H1 (cell line): ENCODE data around the gene TCERG1L. TPM values are rescaled to one million over a fixed set of nuclear protein-coding genes. Genes with fewer than 3 reads are reported as not detected.

Source experiments
- CTCF ChIA-PET: fragments of 300-600 bp; sonication (Branson Sonifier 250); formaldehyde crosslinking; loops from one replicate; lab custom pipeline; 2021; ENCODE audit not compliant: partially characterized antibody; lab: Charles Lee
- POLR2A ChIA-PET: fragments of 300-600 bp; sonication (Branson Sonifier 250); formaldehyde crosslinking; loops from one replicate; lab custom pipeline; 2021; ENCODE audit warnings: inconsistent platforms; ENCODE audit not compliant: partially characterized antibody; lab: Charles Lee
- DNase-seq, 2 experiments: peaks; one replicate each; pipeline versions ENCODE4 v3.0.0 to v3.0.0-alpha.2; 2010 to 2022; ENCODE audit warnings: low spot score in 2 of 2, low read depth in 1 of 2, mixed read lengths in 1 of 2
- FAIRE-seq: peaks from 2 replicates; lab custom pipeline; 2011; peaks lifted over from hg19 to GRCh38; lab: Jason Lieb, UNC
- H2AFZ ChIP-seq: 2 replicates; pipeline ENCODE4 v1.8.1; 2012; ENCODE audit warnings: low read length, inconsistent platforms
- H2AK5ac ChIP-seq: 2 replicates; pipeline ENCODE4 v1.6.1; 2013; ENCODE audit warnings: low read depth, low read length
- H2BK120ac ChIP-seq: replicated peaks from 2 replicates; pipeline ENCODE3; 2013; ENCODE audit warnings: low read depth, low read length, inconsistent platforms
- H2BK12ac ChIP-seq: 2 replicates; pipeline ENCODE4 v1.6.1; 2013; ENCODE audit warnings: low read depth, low read length
- H2BK15ac ChIP-seq: 2 replicates; pipeline ENCODE4 v1.6.1; 2013; ENCODE audit warnings: low read length
- H2BK20ac ChIP-seq: 2 replicates; pipeline ENCODE4 v1.6.1; 2013; ENCODE audit warnings: low read length
- H2BK5ac ChIP-seq: 2 replicates; pipeline ENCODE4 v1.6.1; 2013; ENCODE audit warnings: low read depth, low read length
- H3K14ac ChIP-seq: 2 replicates; pipeline ENCODE4 v1.6.1; 2013; ENCODE audit warnings: inconsistent platforms; ENCODE audit not compliant: insufficient read length
- H3K18ac ChIP-seq: 2 replicates; pipeline ENCODE4 v1.6.1; 2013; ENCODE audit warnings: low read length; ENCODE audit errors: extremely low read depth
- H3K23ac ChIP-seq: 2 replicates; pipeline ENCODE4 v1.6.1; 2013; ENCODE audit warnings: inconsistent platforms; ENCODE audit not compliant: insufficient read length
- H3K23me2 ChIP-seq: 2 replicates; pipeline ENCODE4 v1.6.1; 2013; ENCODE audit warnings: low read depth, low read length
- H3K27ac ChIP-seq: 2 replicates; pipeline ENCODE4 v1.6.1; 2011; ENCODE audit warnings: low read depth, low read length, inconsistent platforms
- H3K27me3 ChIP-seq, 4 experiments: replicated peaks in 1 of 4; 1 replicate in 1 of 4; 2 replicates in 3 of 4; pipeline versions ENCODE4 v1.6.1 to v1.8.1; 2011 to 2013; ENCODE audit warnings: low read length in 3 of 4, mild to moderate bottlenecking in 3 of 4, inconsistent platforms in 2 of 4, mixed read lengths in 2 of 4, moderate library complexity in 1 of 4; ENCODE audit not compliant: control insufficient read depth in 3 of 4, insufficient read depth in 3 of 4; ENCODE audit errors: extremely low read depth in 1 of 4
- H3K36me3 ChIP-seq, 4 experiments: 2 replicates each; pipeline versions ENCODE4 v1.6.1 to v1.8.1; 2011 to 2013; ENCODE audit warnings: mild to moderate bottlenecking in 4 of 4, low read length in 3 of 4, moderate library complexity in 2 of 4, control low read depth in 1 of 4, inconsistent platforms in 1 of 4; ENCODE audit not compliant: insufficient read depth in 4 of 4, control insufficient read depth in 2 of 4
- H3K4ac ChIP-seq: replicated peaks from 2 replicates; pipeline ENCODE3; 2013; ENCODE audit warnings: low read length, low read depth, mixed read lengths, inconsistent platforms; ENCODE audit not compliant: insufficient read length
- H3K4me1 ChIP-seq, 4 experiments: replicated peaks in 1 of 4; 1 replicate in 1 of 4; 2 replicates in 3 of 4; pipeline versions ENCODE4 v1.6.1 to v1.8.1; 2011 to 2013; ENCODE audit warnings: low read length in 3 of 4, inconsistent platforms in 2 of 4, mixed read lengths in 1 of 4; ENCODE audit not compliant: insufficient read depth in 4 of 4, control insufficient read depth in 3 of 4
- H3K4me2 ChIP-seq, 2 experiments: 2 replicates each; pipeline versions ENCODE4 v1.6.1 to v1.8.1; 2011 to 2013; ENCODE audit warnings: low read depth in 2 of 2, low read length in 2 of 2, control low read depth in 1 of 2, inconsistent platforms in 1 of 2, mild to moderate bottlenecking in 1 of 2; ENCODE audit not compliant: insufficient read depth in 1 of 2
- H3K4me3 ChIP-seq, 4 experiments: fragments of 200-600, 300-600 bp in 1 of 4; sonication (generic), shearing (Covaris generic), sonication (Bioruptor Twin) in 1 of 4; 2 replicates each; pipeline versions ENCODE4 v1.5.1 to v1.8.1; 2011 to 2016; ENCODE audit warnings: low read length in 4 of 4, low read depth in 3 of 4, control low read depth in 2 of 4, inconsistent platforms in 2 of 4, mild to moderate bottlenecking in 2 of 4, mixed read lengths in 1 of 4, moderate library complexity in 1 of 4; ENCODE audit not compliant: insufficient read depth in 2 of 4; ENCODE audit errors: extremely low read depth in 1 of 4
- H3K56ac ChIP-seq: replicated peaks from 2 replicates; pipeline ENCODE3; 2013; ENCODE audit warnings: low read depth, mild to moderate bottlenecking, mixed read lengths, low read length, inconsistent platforms; ENCODE audit not compliant: insufficient read length
- H3K79me1 ChIP-seq: 2 replicates; pipeline ENCODE4 v1.6.1; 2013; ENCODE audit warnings: low read depth, low read length, control low read depth
- H3K79me2 ChIP-seq, 2 experiments: 2 replicates each; pipeline versions ENCODE4 v1.6.1 to v1.8.1; 2012 to 2013; ENCODE audit warnings: low read length in 2 of 2, mild to moderate bottlenecking in 2 of 2, inconsistent platforms in 1 of 2; ENCODE audit not compliant: insufficient read depth in 2 of 2, control insufficient read depth in 1 of 2
- H3K9ac ChIP-seq, 4 experiments: replicated peaks in 1 of 4; 1 replicate in 1 of 4; 2 replicates in 3 of 4; pipeline versions ENCODE4 v1.6.1 to v1.8.1; 2011 to 2013; ENCODE audit warnings: low read depth in 3 of 4, low read length in 3 of 4, control low read depth in 2 of 4, mild to moderate bottlenecking in 2 of 4, moderate library complexity in 2 of 4, inconsistent platforms in 1 of 4; ENCODE audit errors: extremely low read depth in 1 of 4
- H3K9me3 ChIP-seq, 2 experiments: 2 replicates each; pipeline versions ENCODE4 v1.6.1 to v1.8.1; 2012 to 2013; ENCODE audit warnings: mild to moderate bottlenecking in 2 of 2, moderate library complexity in 2 of 2, control low read depth in 1 of 2, inconsistent platforms in 1 of 2, low read depth in 1 of 2, low read length in 1 of 2, mixed read lengths in 1 of 2; ENCODE audit not compliant: insufficient read depth in 2 of 2
- H4K20me1 ChIP-seq, 2 experiments: replicated peaks in 1 of 2; 2 replicates each; pipeline versions ENCODE3 to v1.8.1; 2011 to 2013; ENCODE audit warnings: inconsistent platforms in 2 of 2, low read length in 2 of 2, mild to moderate bottlenecking in 1 of 2; ENCODE audit not compliant: insufficient read depth in 2 of 2, control insufficient read depth in 1 of 2
- H4K5ac ChIP-seq: 2 replicates; pipeline ENCODE4 v1.6.1; 2013; ENCODE audit warnings: low read length, low read depth, mixed read lengths, inconsistent platforms; ENCODE audit not compliant: insufficient read length
- H4K8ac ChIP-seq: 2 replicates; pipeline ENCODE4 v1.8.0; 2013; ENCODE audit warnings: mild to moderate bottlenecking, moderate library complexity, low read length, inconsistent platforms; ENCODE audit not compliant: insufficient read depth; ENCODE audit errors: extremely low read depth
- H4K91ac ChIP-seq: replicated peaks from 2 replicates; pipeline ENCODE3; 2013; ENCODE audit warnings: low read length, mixed read lengths, inconsistent platforms; ENCODE audit not compliant: insufficient read length
- CHD1 ChIP-seq: IDR thresholded peaks from 2 replicates; pipeline ENCODE4 v1.6.1; 2012; ENCODE audit warnings: low read depth, low read length, improper control_type of control experiment
- EZH2 ChIP-seq: fragments of 200-600 bp; sonication (generic); IDR thresholded peaks from 2 replicates; pipeline ENCODE4 v1.7.1; 2012; ENCODE audit warnings: low read depth, mild to moderate bottlenecking, moderate library complexity, low read length, inconsistent platforms; ENCODE audit not compliant: severe bottlenecking
- KDM5A ChIP-seq: fragments of 200-600 bp; IDR thresholded peaks from 2 replicates; pipeline ENCODE4 v1.7.1; 2012; ENCODE audit warnings: mild to moderate bottlenecking, low read length, inconsistent platforms, mixed read lengths
- MAX ChIP-seq: IDR thresholded peaks from 2 replicates; pipeline ENCODE4 v1.6.1; 2012; ENCODE audit warnings: inconsistent platforms
- SP2 ChIP-seq: IDR thresholded peaks from 2 replicates; pipeline ENCODE4 v1.6.1; 2012; ENCODE audit warnings: mild to moderate bottlenecking, low read length, inconsistent platforms
- SUZ12 ChIP-seq: fragments of 200-600 bp; sonication (generic); IDR thresholded peaks from 2 replicates; pipeline ENCODE4 v1.6.1; 2012; ENCODE audit warnings: mild to moderate bottlenecking, inconsistent platforms, low read length, moderate library complexity, mixed read lengths
- TAF7 ChIP-seq: optimal IDR thresholded peaks from 2 replicates; pipeline ENCODE3; 2011; ENCODE audit warnings: low read depth, mild to moderate bottlenecking, inconsistent platforms, low read length, moderate library complexity, borderline replicate concordance
- TEAD4 ChIP-seq: IDR thresholded peaks from 2 replicates; pipeline ENCODE4 v1.6.1; 2012; ENCODE audit warnings: low read depth, low read length, inconsistent platforms, mixed read lengths
- WGBS, 2 experiments: shearing (Covaris generic) in 1 of 2; methylation state at CpG; one replicate each; pipeline versions ENCODE4 v1.1.6 to v1.1.7; 2013 to 2015; ENCODE audit warnings: low lambda C conversion rate in 2 of 2, mixed read lengths in 2 of 2, inconsistent platforms in 1 of 2, low coverage in 1 of 2, missing lambda C conversion rate in 1 of 2; ENCODE audit not compliant: insufficient replicate concordance in 2 of 2, insufficient coverage in 1 of 2, insufficient read length in 1 of 2; ENCODE audit errors: extremely low coverage in 1 of 2, missing lambda C conversion rate in 1 of 2; 5-methylcytosine and 5-hydroxymethylcytosine counted together
- polyA plus RNA-seq, 7 experiments: library from polyadenylated mRNA; depleted of rRNA in 3 of 7; stranded (reverse) in 5 of 7; unstranded in 2 of 7; fragments of >200 nt in 5 of 7; fragments of 200-250 nt in 2 of 7; gene quantifications; 1 replicate in 5 of 7; 2 replicates in 1 of 7; 4 replicates in 1 of 7; pipeline versions ENCODE4 v1.2.1 to v1.2.3, GENCODE V29; 2011 to 2013; ENCODE audit warnings: missing spikeins in 2 of 7, mixed read lengths in 2 of 7
- total RNA-seq: library from RNA; stranded (reverse); fragmentation: NEBNext Ultra II Directional; extraction: Animal tissue kit (Norgen Biotek cat#: 25700); gene quantifications from 2 replicates; pipeline ENCODE4 v1.2.1, GENCODE V29; 2021

The TCERG1L gene
- total and polyA plus RNA-seq, 2 of the 8 experiments (the other 6 are each of a cell fraction or from before 2014, with no cell fraction given): 3.9 to 6.9 TPM

GRCh38 chr10:131239926-131240325 is 71.6 kb downstream of the TCERG1L start:
- 93% methylated on average over 7 of the region's 7 CpGs; no CpG with 5 or more reads in 1 of the 2 experiments for WGBS, 2 experiments
- no peak overlapping the region for H2BK12ac ChIP-seq
- no peak overlapping the region for H4K91ac ChIP-seq
- ChIA-PET POLR2A (no interaction called here), CTCF (no interaction called here)
- H3K23me2 ChIP-seq: no peaks in the 10 kb centered on the region
- H2BK20ac ChIP-seq: no peak overlapping the region
- no peak overlapping the region for H2BK15ac ChIP-seq
- H3K9ac ChIP-seq: no peak overlapping the region
- DNase-seq (no peak), FAIRE-seq (no peak)
- no peak overlapping the region for H4K8ac ChIP-seq
- no peak overlapping the region for H3K4me2 ChIP-seq
- no peak overlapping the region for H3K4ac ChIP-seq
- H4K5ac ChIP-seq: no peak overlapping the region
- no peak overlapping the region for H3K27ac ChIP-seq
- H3K56ac ChIP-seq: no peak overlapping the region
- H3K79me2 ChIP-seq: no peaks in the 10 kb centered on the region
- H2BK5ac ChIP-seq: no peak overlapping the region
- H3K4me1 ChIP-seq: no peaks in the 10 kb centered on the region
- no peaks in the 10 kb centered on the region for H4K20me1 ChIP-seq
- no peaks in the 10 kb centered on the region for H3K36me3 ChIP-seq
- TF ChIP-seq SP2 (no peak), KDM5A (no peak), SUZ12 (no peak), TEAD4 (no peak), TAF7 (no peak), MAX (no peak), CHD1 (no peak), EZH2 (no peak)
- H3K18ac ChIP-seq: no peak overlapping the region
- no peak overlapping the region for H2AK5ac ChIP-seq
- H2BK120ac ChIP-seq: no peak overlapping the region
- no peak overlapping the region for H2AFZ ChIP-seq
- no peaks in the 10 kb centered on the region for H3K27me3 ChIP-seq
- H3K23ac ChIP-seq: no peak overlapping the region
- no peaks in the 10 kb centered on the region for H3K9me3 ChIP-seq
- H3K14ac ChIP-seq: no peak overlapping the region
- H3K4me3 ChIP-seq: no peak overlapping the region
- no peaks in the 10 kb centered on the region for H3K79me1 ChIP-seq
